Liver (tissue), 9 donors: Measurements from ENCODE around the gene NEUROG2. TPM values are rescaled to one million over a fixed set of nuclear protein-coding genes. Genes with fewer than 3 reads are reported as not detected.
A peak's percentile ranks its signal among the peaks of the same experiment; 100 is the strongest.

Source experiments
- DNase-seq: peaks from one replicate; pipeline ENCODE4 v3.0.0-alpha.2; 2017; ENCODE audit warnings: low spot score
- H3K27ac ChIP-seq, 2 donors: one replicate each; pipeline ENCODE4 v1.7.0; 2013; ENCODE audit warnings: inconsistent platforms in 2 of 2, low read length in 2 of 2, control low read depth in 1 of 2, low read depth in 1 of 2, mild to moderate bottlenecking in 1 of 2
- H3K27me3 ChIP-seq, 4 donors: one replicate each; pipeline versions ENCODE4 v1.6.1 to v1.7.0; 2013; ENCODE audit warnings: low read length in 3 of 4, inconsistent platforms in 1 of 4, mild to moderate bottlenecking in 1 of 4, moderate library complexity in 1 of 4; ENCODE audit not compliant: control insufficient read depth in 4 of 4, insufficient read depth in 4 of 4
- H3K36me3 ChIP-seq, 4 donors: one replicate each; pipeline versions ENCODE4 v1.6.1 to v1.7.0; 2013; ENCODE audit warnings: low read length in 3 of 4, mild to moderate bottlenecking in 3 of 4, low read depth in 1 of 4, moderate library complexity in 1 of 4; ENCODE audit not compliant: control insufficient read depth in 4 of 4, insufficient read depth in 3 of 4
- H3K4me1 ChIP-seq, 4 donors: one replicate each; pipeline versions ENCODE4 v1.6.1 to v1.7.0; 2013; ENCODE audit warnings: low read length in 3 of 4, mild to moderate bottlenecking in 3 of 4, moderate library complexity in 1 of 4; ENCODE audit not compliant: control insufficient read depth in 4 of 4, insufficient read depth in 4 of 4
- H3K4me3 ChIP-seq, 3 donors: one replicate each; pipeline versions ENCODE4 v1.6.1 to v1.7.0; 2013; ENCODE audit warnings: low read length in 3 of 3, control low read depth in 1 of 3, low read depth in 1 of 3, mild to moderate bottlenecking in 1 of 3
- H3K9ac ChIP-seq, 2 donors: one replicate each; pipeline ENCODE4 v1.7.0; 2013; ENCODE audit warnings: low read length in 2 of 2, mild to moderate bottlenecking in 2 of 2, moderate library complexity in 2 of 2, control low read depth in 1 of 2, low read depth in 1 of 2
- H3K9me3 ChIP-seq, 4 donors: one replicate each; pipeline versions ENCODE4 v1.6.1 to v1.7.0; 2013; ENCODE audit warnings: low read length in 3 of 4; ENCODE audit not compliant: control insufficient read depth in 4 of 4
- FOXA1 ChIP-seq: IDR thresholded peaks from 2 replicates; pipeline ENCODE4 v1.6.1; 2016; ENCODE audit warnings: antibody characterized with exemption
- GABPA ChIP-seq, 2 donors: IDR thresholded peaks in 1 of 2; conservative IDR thresholded peaks in 1 of 2; 2 replicates each; pipeline ENCODE4 v1.6.1; 2016; ENCODE audit warnings: antibody characterized with exemption in 2 of 2, mild to moderate bottlenecking in 1 of 2, moderate library complexity in 1 of 2
- HNF4G ChIP-seq: IDR thresholded peaks from 2 replicates; pipeline ENCODE4 v1.6.1; 2016; ENCODE audit warnings: antibody characterized with exemption
- JUND ChIP-seq, 2 donors: IDR thresholded peaks; 2 replicates each; pipeline ENCODE4 v1.6.1; 2016; ENCODE audit warnings: antibody characterized with exemption in 2 of 2
- MAX ChIP-seq: IDR thresholded peaks from 2 replicates; pipeline ENCODE4 v1.6.1; 2016; ENCODE audit warnings: antibody characterized with exemption
- NR2F2 ChIP-seq: IDR thresholded peaks from 2 replicates; pipeline ENCODE4 v1.6.1; 2016; ENCODE audit warnings: antibody characterized with exemption
- RAD21 ChIP-seq, 2 donors: IDR thresholded peaks; 2 replicates each; pipeline ENCODE4 v1.6.1; 2016; ENCODE audit warnings: antibody characterized with exemption in 2 of 2, mild to moderate bottlenecking in 2 of 2
- REST ChIP-seq: IDR thresholded peaks from 2 replicates; pipeline ENCODE4 v1.6.1; 2016; ENCODE audit warnings: antibody characterized with exemption, mild to moderate bottlenecking
- SP1 ChIP-seq: IDR thresholded peaks from 2 replicates; pipeline ENCODE4 v1.6.1; 2018; ENCODE audit warnings: antibody characterized with exemption, mild to moderate bottlenecking
- TAF1 ChIP-seq: conservative IDR thresholded peaks from 2 replicates; pipeline ENCODE4 v1.6.1; 2016; ENCODE audit warnings: antibody characterized with exemption, mild to moderate bottlenecking
- YY1 ChIP-seq: IDR thresholded peaks from 2 replicates; pipeline ENCODE4 v1.6.1; 2016; ENCODE audit warnings: antibody characterized with exemption, mild to moderate bottlenecking
- WGBS: extraction: QIAGEN DNeasy Blood & Tissue Kit; methylation state at CpG from one replicate; pipeline ENCODE4 v1.1.7; 2013; 5-methylcytosine and 5-hydroxymethylcytosine counted together
- polyA plus RNA-seq, 2 donors: library from polyadenylated mRNA; stranded (reverse) in 1 of 2; unstranded in 1 of 2; fragments of 200-250 nt in 1 of 2; fragments of >200 nt in 1 of 2; fragmentation: Nextera tagmentation in 1 of 2; extraction: Ambion mirVana in 1 of 2; gene quantifications; one replicate each; pipeline versions ENCODE4 v1.2.1 to v1.2.3, GENCODE V29; 2013 to 2015
- total RNA-seq, 2 donors: library from RNA; depleted of rRNA; stranded (reverse); fragments of >200 nt; gene quantifications; one replicate each; pipeline ENCODE4 v1.2.3, GENCODE V29; 2014
- TF ChIP-seq, protein P1 (sequence below): IDR thresholded peaks from 2 replicates; pipeline ENCODE4 v1.6.1; 2016; ENCODE audit warnings: antibody characterized with exemption
- donor health status: healthy.
- donor health status: healthy.
- donor health status: healthy.
- donor health status: healthy.
- donor health status: healthy.

Gene NEUROG2
- total and polyA plus RNA-seq, 4 donors = not detected

DNA sequence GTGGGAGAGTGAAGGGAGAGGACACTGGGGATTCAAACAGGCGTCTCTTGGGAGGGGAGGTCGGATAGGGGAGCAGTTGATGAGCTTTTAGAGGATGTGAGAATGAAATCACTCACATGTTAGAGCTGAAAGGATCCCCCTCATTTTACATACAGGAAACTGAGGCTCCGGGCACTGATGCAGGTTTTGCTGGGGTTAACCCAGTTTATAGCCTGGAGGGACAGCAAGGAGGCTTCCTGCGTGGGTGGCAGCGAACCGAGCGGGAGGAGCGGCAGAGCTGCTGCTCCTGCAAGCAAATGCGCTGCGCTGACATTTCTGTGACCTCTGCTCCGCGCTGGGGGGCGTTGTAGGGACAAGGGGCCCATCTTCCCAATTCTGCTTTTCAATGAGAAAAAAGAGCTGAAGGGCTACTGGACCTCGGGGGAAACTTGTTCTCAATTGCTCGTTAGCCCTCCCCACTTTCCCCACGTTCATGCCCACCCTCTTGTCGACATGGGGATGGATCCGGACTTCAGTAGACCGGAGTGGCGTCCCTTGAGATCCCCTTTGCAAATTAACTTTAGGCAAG, 1.2 kb upstream of the NEUROG2 start:
- H3K4me1 ChIP-seq = peaks cover 21 to 40% (median 28%) of the 10 kb centered on the region in 4 donors
- H3K36me3 ChIP-seq = no peaks in the 10 kb centered on the region
- TF ChIP-seq FOXA1 = no peak
- TF ChIP-seq YY1 = no peak
- no peak for TF ChIP-seq NR2F2
- TF ChIP-seq GABPA (IDR thresholded peaks at IDR 0.05 in 1 of 2, conservative IDR thresholded peaks at IDR 0.05 in 1 of 2) = no peak
- no peak for TF ChIP-seq MAX
- TF ChIP-seq REST = no peak
- no peak for TF ChIP-seq TAF1
- no peak overlapping the region for H3K4me3 ChIP-seq
- WGBS = 4% methylated on average over 20 of the region's 20 CpGs
- DNase-seq = no peak
- no peak overlapping the region for H3K27ac ChIP-seq
- H3K9ac ChIP-seq = no peak overlapping the region
- H3K9me3 ChIP-seq = peaks cover 0 to under 1% (median 0%) of the 10 kb centered on the region in 4 donors
- H3K27me3 ChIP-seq = peaks cover 9 to 55% (median 31%) of the 10 kb centered on the region in 4 donors

GRCh38 chr4:112516471-112517066, 589 bp upstream of the NEUROG2 start:
- no peaks in the 10 kb centered on the region for H3K36me3 ChIP-seq
- no peak overlapping the region for H3K9ac ChIP-seq
- peaks cover 0 to 2% (median 0%) of the 10 kb centered on the region in 4 donors for H3K9me3 ChIP-seq
- peaks cover 9 to 51% (median 33%) of the 10 kb centered on the region in 4 donors for H3K27me3 ChIP-seq
- peak overlapping the region in 1 of 3 donors; percentile 53 for H3K4me3 ChIP-seq
- no peak for DNase-seq
- 3% methylated on average over 55 of the region's 55 CpGs for WGBS
- peaks cover 20 to 40% (median 28%) of the 10 kb centered on the region in 4 donors for H3K4me1 ChIP-seq
- no peak for TF ChIP-seq SP1
- TF ChIP-seq, protein P1, sequence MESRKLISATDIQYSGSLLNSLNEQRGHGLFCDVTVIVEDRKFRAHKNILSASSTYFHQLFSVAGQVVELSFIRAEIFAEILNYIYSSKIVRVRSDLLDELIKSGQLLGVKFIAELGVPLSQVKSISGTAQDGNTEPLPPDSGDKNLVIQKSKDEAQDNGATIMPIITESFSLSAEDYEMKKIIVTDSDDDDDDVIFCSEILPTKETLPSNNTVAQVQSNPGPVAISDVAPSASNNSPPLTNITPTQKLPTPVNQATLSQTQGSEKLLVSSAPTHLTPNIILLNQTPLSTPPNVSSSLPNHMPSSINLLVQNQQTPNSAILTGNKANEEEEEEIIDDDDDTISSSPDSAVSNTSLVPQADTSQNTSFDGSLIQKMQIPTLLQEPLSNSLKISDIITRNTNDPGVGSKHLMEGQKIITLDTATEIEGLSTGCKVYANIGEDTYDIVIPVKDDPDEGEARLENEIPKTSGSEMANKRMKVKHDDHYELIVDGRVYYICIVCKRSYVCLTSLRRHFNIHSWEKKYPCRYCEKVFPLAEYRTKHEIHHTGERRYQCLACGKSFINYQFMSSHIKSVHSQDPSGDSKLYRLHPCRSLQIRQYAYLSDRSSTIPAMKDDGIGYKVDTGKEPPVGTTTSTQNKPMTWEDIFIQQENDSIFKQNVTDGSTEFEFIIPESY = no peak
- no peak for TF ChIP-seq RAD21 (IDR thresholded peaks at IDR 0.05)
- no peak for TF ChIP-seq JUND (IDR thresholded peaks at IDR 0.05)
- TF ChIP-seq MAX = no peak
- no peak for TF ChIP-seq YY1
- no peak for TF ChIP-seq HNF4G
- no peak overlapping the region for H3K27ac ChIP-seq
